Natural killer cell (primary cell): ENCODE results near the gene TRMT1L. TPM values are rescaled to one million over a fixed set of nuclear protein-coding genes. Genes with fewer than 3 reads are reported as not detected.

Experiments used
- ATAC-seq, 3 donors: fragments of 150-1000 bp in 2 of 3; fragments of 200-7000 bp in 1 of 3; cut with Tn5 transposase; 1 replicate in 1 of 3; 2 replicates in 2 of 3; pipeline ENCODE4 v1.10.0; 2021; ENCODE audit warnings: mild to moderate bottlenecking in 2 of 3, moderate library complexity in 2 of 3
- DNase-seq, 2 donors: peaks; one replicate each; pipeline versions ENCODE4 v3.0.0 to v3.0.0-alpha.2; 2013 to 2021; ENCODE audit warnings: mixed read lengths in 1 of 2
- H3K27ac ChIP-seq: one replicate; pipeline ENCODE4 v1.5.1; 2013; ENCODE audit warnings: mild to moderate bottlenecking, low read length
- H3K27me3 ChIP-seq: one replicate; pipeline ENCODE4 v1.6.1; 2013; ENCODE audit warnings: low read length; ENCODE audit not compliant: control insufficient read depth, insufficient read depth
- H3K36me3 ChIP-seq: one replicate; pipeline ENCODE4 v1.6.1; 2013; ENCODE audit warnings: low read length; ENCODE audit not compliant: control insufficient read depth, insufficient read depth
- H3K4me1 ChIP-seq: one replicate; pipeline ENCODE4 v1.6.1; 2013; ENCODE audit warnings: low read length; ENCODE audit not compliant: control insufficient read depth, insufficient read depth
- H3K4me3 ChIP-seq: one replicate; pipeline ENCODE4 v1.5.1; 2013; ENCODE audit warnings: low read length
- H3K9me3 ChIP-seq: one replicate; pipeline ENCODE4 v1.6.1; 2013; ENCODE audit warnings: low read length; ENCODE audit not compliant: control insufficient read depth, insufficient read depth
- H3K27ac Mint-ChIP-seq, 2 donors: one replicate each; pipeline ENCODE4 v1.8.0; 2022; ENCODE audit warnings: mild to moderate bottlenecking in 2 of 2, mixed read lengths in 2 of 2, moderate library complexity in 1 of 2
- H3K27me3 Mint-ChIP-seq, 2 donors: one replicate each; pipeline ENCODE4 v1.8.0; 2022; ENCODE audit warnings: low read depth in 2 of 2, mixed read lengths in 2 of 2
- H3K36me3 Mint-ChIP-seq: one replicate; pipeline ENCODE4 v1.8.0; 2022; ENCODE audit warnings: mixed read lengths
- H3K4me1 Mint-ChIP-seq, 2 donors: one replicate each; pipeline ENCODE4 v1.8.0; 2022; ENCODE audit warnings: mixed read lengths in 2 of 2
- H3K4me3 Mint-ChIP-seq: one replicate; pipeline ENCODE4 v1.8.0; 2022; ENCODE audit warnings: mild to moderate bottlenecking, moderate library complexity, mixed read lengths
- H3K9me3 Mint-ChIP-seq, 2 donors: one replicate each; pipeline ENCODE4 v1.8.0; 2022; ENCODE audit warnings: mixed read lengths in 2 of 2
- WGBS: methylation state at CpG from one replicate; pipeline ENCODE4 v1.1.7; 2013; ENCODE audit warnings: missing lambda C conversion rate; ENCODE audit not compliant: insufficient coverage; 5-methylcytosine and 5-hydroxymethylcytosine counted together
- intact Hi-C: fragments of 100-400 bp; cut with micrococcal nuclease; formaldehyde crosslinking; loops from one replicate; pipeline ENCODE4 v1.14.2; 2022
- total RNA-seq, 4 donors: library from RNA; stranded (reverse); fragments of 120-200 nt in 1 of 4; gene quantifications; one replicate each; pipeline versions ENCODE4 v1.2.3 to v1.2.4, GENCODE V29; 2013 to 2022
- TF ChIP-seq, protein P1 (sequence below): fragments of 200-600 bp; IDR thresholded peaks from one replicate; pipeline ENCODE4 v1.8.0; 2022; ENCODE audit warnings: antibody characterized with exemption

TRMT1L gene
- total RNA-seq, 3 donors from 2014 or later (not counting 1 experiment from before 2014, with no cell fraction given) = 4.4 to 8.2 (median 4.9) TPM

DNA sequence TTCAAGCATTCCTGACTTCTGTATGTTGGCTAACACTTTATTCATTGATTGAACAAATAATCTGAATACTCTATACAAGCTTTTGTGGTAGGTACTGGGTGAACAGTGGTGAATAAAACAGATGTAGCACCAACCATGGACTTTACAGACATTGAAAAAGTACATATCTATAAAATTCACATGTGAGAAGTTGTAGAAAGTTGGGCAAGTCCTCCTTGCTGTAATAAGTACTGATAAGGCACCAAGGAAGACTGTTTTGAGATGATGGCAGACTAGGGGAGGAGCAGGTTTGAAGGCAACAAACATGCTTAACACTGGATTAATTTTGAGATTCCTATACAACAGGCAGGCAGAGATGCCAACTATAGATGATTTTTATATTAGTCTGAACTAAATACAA lies 69.0 kb downstream of the TRMT1L start:
- Histone ChIP-seq H3K27ac (no peak overlapping the region), H3K27me3 (no peaks in the 10 kb centered on the region), H3K4me3 (no peak overlapping the region), H3K4me1 (no peaks in the 10 kb centered on the region), H3K9me3 (no peaks in the 10 kb centered on the region), H3K36me3 (peaks cover 15% of the 10 kb centered on the region)
- Mint-ChIP-seq H3K27ac (no peak overlapping the region), H3K4me3 (no peak overlapping the region), H3K27me3 (no peaks in the 10 kb centered on the region), H3K36me3 (peaks cover 17% of the 10 kb centered on the region), H3K9me3 (no peaks in the 10 kb centered on the region), H3K4me1 (peaks cover 26 to 29% of the 10 kb centered on the region in 2 donors)
- intact Hi-C loops = no loop called here
- no peak for DNase-seq
- TF ChIP-seq, protein P1, sequence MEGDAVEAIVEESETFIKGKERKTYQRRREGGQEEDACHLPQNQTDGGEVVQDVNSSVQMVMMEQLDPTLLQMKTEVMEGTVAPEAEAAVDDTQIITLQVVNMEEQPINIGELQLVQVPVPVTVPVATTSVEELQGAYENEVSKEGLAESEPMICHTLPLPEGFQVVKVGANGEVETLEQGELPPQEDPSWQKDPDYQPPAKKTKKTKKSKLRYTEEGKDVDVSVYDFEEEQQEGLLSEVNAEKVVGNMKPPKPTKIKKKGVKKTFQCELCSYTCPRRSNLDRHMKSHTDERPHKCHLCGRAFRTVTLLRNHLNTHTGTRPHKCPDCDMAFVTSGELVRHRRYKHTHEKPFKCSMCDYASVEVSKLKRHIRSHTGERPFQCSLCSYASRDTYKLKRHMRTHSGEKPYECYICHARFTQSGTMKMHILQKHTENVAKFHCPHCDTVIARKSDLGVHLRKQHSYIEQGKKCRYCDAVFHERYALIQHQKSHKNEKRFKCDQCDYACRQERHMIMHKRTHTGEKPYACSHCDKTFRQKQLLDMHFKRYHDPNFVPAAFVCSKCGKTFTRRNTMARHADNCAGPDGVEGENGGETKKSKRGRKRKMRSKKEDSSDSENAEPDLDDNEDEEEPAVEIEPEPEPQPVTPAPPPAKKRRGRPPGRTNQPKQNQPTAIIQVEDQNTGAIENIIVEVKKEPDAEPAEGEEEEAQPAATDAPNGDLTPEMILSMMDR = no peak
- ATAC-seq = no peak

DNA sequence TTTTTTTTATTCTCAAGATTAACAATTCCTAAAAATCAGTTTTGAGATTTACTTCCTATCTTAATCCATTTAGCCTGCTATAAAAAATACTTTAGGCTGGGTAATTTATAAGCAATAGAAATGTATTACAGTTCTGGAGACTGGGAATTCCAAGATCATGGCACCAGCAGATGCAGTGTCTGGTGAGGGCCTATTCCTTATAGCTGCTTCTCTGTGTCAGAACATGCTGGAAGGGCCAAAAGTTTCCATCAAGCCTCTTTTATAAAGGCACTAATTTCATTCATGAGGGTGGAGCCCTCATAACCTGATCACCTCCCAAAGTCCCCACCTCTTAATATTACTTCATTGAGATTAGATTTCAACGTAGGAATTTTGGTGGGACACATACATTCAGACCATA lies 69.7 kb downstream of the TRMT1L start:
- Histone ChIP-seq H3K27me3 (no peaks in the 10 kb centered on the region), H3K4me3 (no peak overlapping the region), H3K9me3 (no peaks in the 10 kb centered on the region), H3K36me3 (peaks cover 14% of the 10 kb centered on the region), H3K27ac (no peak overlapping the region), H3K4me1 (no peaks in the 10 kb centered on the region)
- Mint-ChIP-seq H3K27ac (no peak overlapping the region), H3K4me1 (peaks cover 26 to 29% of the 10 kb centered on the region in 2 donors), H3K27me3 (no peaks in the 10 kb centered on the region), H3K4me3 (no peak overlapping the region), H3K36me3 (peaks cover 17% of the 10 kb centered on the region), H3K9me3 (no peaks in the 10 kb centered on the region)
- intact Hi-C loops = no loop called here
- TF ChIP-seq, protein P1 = no peak
- ATAC-seq (no peak), DNase-seq (no peak)
- 100% methylated on average over 1 of the region's 1 CpG for WGBS

DNA sequence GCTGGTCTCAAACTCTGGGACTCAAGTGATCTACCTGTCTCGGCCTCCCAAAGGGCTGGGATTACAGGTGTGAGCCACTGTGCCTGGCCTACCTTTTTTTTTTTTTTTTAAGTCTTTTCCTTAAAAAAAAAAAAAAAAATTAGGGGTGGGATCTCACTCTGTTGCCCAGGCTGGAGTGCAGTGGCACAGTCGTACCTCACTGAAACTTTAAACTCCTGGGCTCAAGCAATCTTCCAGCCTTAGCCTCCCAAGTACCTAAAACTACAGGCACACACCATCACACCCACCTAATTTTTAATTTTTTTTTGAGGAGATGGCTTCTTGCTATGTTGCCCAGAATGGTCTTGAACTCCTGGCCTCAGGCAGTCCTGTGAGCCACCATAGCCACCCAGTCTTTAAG lies 72.9 kb downstream of the TRMT1L start:
- intact Hi-C loops = no loop called here
- no peaks in the 10 kb centered on the region for H3K27me3 Mint-ChIP-seq
- DNase-seq = no peak
- H3K27ac ChIP-seq = no peak overlapping the region
- no peaks in the 10 kb centered on the region for H3K27me3 ChIP-seq
- no peaks in the 10 kb centered on the region for H3K9me3 ChIP-seq
- H3K36me3 ChIP-seq = peaks cover 6% of the 10 kb centered on the region
- no peak overlapping the region for H3K4me3 Mint-ChIP-seq
- no peak overlapping the region for H3K4me3 ChIP-seq
- TF ChIP-seq, protein P1 = no peak
- ATAC-seq = no peak
- H3K9me3 Mint-ChIP-seq = no peaks in the 10 kb centered on the region
- H3K4me1 ChIP-seq = no peaks in the 10 kb centered on the region
- peaks cover 35 to 38% of the 10 kb centered on the region in 2 donors for H3K4me1 Mint-ChIP-seq
- H3K27ac Mint-ChIP-seq = peak overlapping the region in 1 of 2 donors; percentile 46
- H3K36me3 Mint-ChIP-seq = peaks cover 10% of the 10 kb centered on the region
- 90% methylated on average over 1 of the region's 2 CpGs for WGBS

DNA sequence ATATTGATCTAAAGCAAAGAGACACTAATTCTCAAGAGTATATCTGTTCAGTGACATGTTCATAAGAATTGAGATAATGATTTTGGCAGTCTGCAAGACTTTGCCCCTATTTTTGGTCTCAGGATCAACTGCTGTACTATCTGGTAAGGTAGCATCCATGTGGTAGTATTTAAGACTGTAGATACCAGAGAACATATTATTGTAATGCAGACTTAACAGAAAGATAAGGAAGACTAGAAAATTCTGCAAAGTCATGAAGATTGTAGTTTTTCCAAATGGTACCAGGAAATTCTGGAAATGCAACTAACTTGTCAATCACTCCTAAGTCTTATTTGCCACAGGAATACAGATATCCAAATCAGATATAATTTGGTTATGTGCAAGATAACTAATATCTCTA lies 76.3 kb downstream of the TRMT1L start:
- no peak overlapping the region for H3K4me3 ChIP-seq
- intact Hi-C loops = no loop called here
- no peak overlapping the region for H3K27ac ChIP-seq
- TF ChIP-seq, protein P1 = no peak
- H3K9me3 Mint-ChIP-seq = no peaks in the 10 kb centered on the region
- no peak overlapping the region for H3K4me3 Mint-ChIP-seq
- no peak for ATAC-seq
- peaks cover 33 to 43% of the 10 kb centered on the region in 2 donors for H3K4me1 Mint-ChIP-seq
- H3K36me3 Mint-ChIP-seq = no peaks in the 10 kb centered on the region
- peak overlapping the region in 1 of 2 donors; percentile 5 for H3K27ac Mint-ChIP-seq
- DNase-seq = no peak
- no peaks in the 10 kb centered on the region for H3K9me3 ChIP-seq
- no peaks in the 10 kb centered on the region for H3K27me3 Mint-ChIP-seq
- H3K27me3 ChIP-seq = no peaks in the 10 kb centered on the region
- no peaks in the 10 kb centered on the region for H3K4me1 ChIP-seq
- H3K36me3 ChIP-seq = no peaks in the 10 kb centered on the region
